Lung (tissue), 12 donors: ENCODE results near the gene PAPLN. TPM values are rescaled to one million over a fixed set of nuclear protein-coding genes. Genes with fewer than 3 reads are reported as not detected.

Source experiments
- ATAC-seq: fragments of 200-7000 bp; cut with Tn5 transposase; one replicate; pipeline ENCODE4 v1.9.1; 2020; ENCODE audit warnings: moderate number of reproducible peaks; ENCODE audit not compliant: insufficient read depth, low FRiP score
- DNase-seq, 3 donors: peaks; one replicate each; pipeline ENCODE4 v3.0.0-alpha.2; 2013 to 2017
- H3K27ac ChIP-seq, 2 donors: one replicate each; pipeline ENCODE4 v1.5.1; 2013; ENCODE audit warnings: mild to moderate bottlenecking in 2 of 2, moderate library complexity in 2 of 2, control low read depth in 1 of 2, inconsistent platforms in 1 of 2, low read depth in 1 of 2, low read length in 1 of 2
- H3K27me3 ChIP-seq, 3 donors: one replicate each; pipeline ENCODE4 v1.5.1; 2013; ENCODE audit warnings: low read length in 2 of 3; ENCODE audit not compliant: control insufficient read depth in 3 of 3, insufficient read depth in 3 of 3
- H3K36me3 ChIP-seq, 4 donors: one replicate each; pipeline ENCODE4 v1.5.1; 2013; ENCODE audit warnings: low read length in 4 of 4, mild to moderate bottlenecking in 1 of 4, moderate library complexity in 1 of 4; ENCODE audit not compliant: control insufficient read depth in 4 of 4, insufficient read depth in 4 of 4
- H3K4me1 ChIP-seq, 5 donors: one replicate each; pipeline ENCODE4 v1.5.1; 2013; ENCODE audit warnings: low read length in 5 of 5, mild to moderate bottlenecking in 2 of 5, moderate library complexity in 1 of 5; ENCODE audit not compliant: control insufficient read depth in 5 of 5, insufficient read depth in 5 of 5
- H3K4me3 ChIP-seq: one replicate; pipeline ENCODE4 v1.5.1; 2013; ENCODE audit warnings: mild to moderate bottlenecking, control low read depth, moderate library complexity
- H3K9ac ChIP-seq, 2 donors: one replicate each; pipeline ENCODE4 v1.5.1; 2013; ENCODE audit warnings: low read length in 2 of 2, control low read depth in 1 of 2; ENCODE audit not compliant: insufficient read depth in 1 of 2
- H3K9me3 ChIP-seq, 4 donors: one replicate each; pipeline ENCODE4 v1.5.1; 2013; ENCODE audit warnings: low read length in 3 of 4, mild to moderate bottlenecking in 1 of 4, moderate library complexity in 1 of 4; ENCODE audit not compliant: control insufficient read depth in 4 of 4, insufficient read depth in 3 of 4
- CTCF ChIP-seq: IDR thresholded peaks from 2 replicates; pipeline ENCODE4 v1.5.1; 2012; ENCODE audit warnings: mild to moderate bottlenecking; ENCODE audit errors: control extremely low read depth, extremely low read depth
- WGBS, 2 donors: extraction: QIAGEN DNeasy Blood & Tissue Kit; methylation state at CpG; one replicate each; pipeline ENCODE4 v1.1.7; 2013; 5-methylcytosine and 5-hydroxymethylcytosine counted together
- polyA plus RNA-seq, 2 donors: library from polyadenylated mRNA; stranded (reverse); fragments of 200-250 nt; gene quantifications; one replicate each; pipeline ENCODE4 v1.2.1, GENCODE V29; 2013
- total RNA-seq, 2 donors: library from RNA; depleted of rRNA in 1 of 2; stranded (reverse); fragments of >200 nt in 1 of 2; gene quantifications; one replicate each; pipeline ENCODE4 v1.2.1, GENCODE V29; 2014 to 2021
- donor health status: control.
- donor health status: control.
- donor health status: Bipolar disorder and iron deficiency.
- donor health status: healthy.
- donor health status: DM: yes; HTN: yes; CAD: no.

PAPLN gene
- total and polyA plus RNA-seq, 4 donors: 2.9 to 18.0 (median 8.3) TPM

- WGBS, 2 donors: 87 to 91% methylated on average over 7 of the region's 7 CpGs
- ATAC-seq: no peak
- no peaks in the 10 kb centered on the region for H3K27me3 ChIP-seq
- no peak for DNase-seq
- H3K4me3 ChIP-seq: no peak overlapping the region
- peaks cover 0 to 2% (median 0%) of the 10 kb centered on the region in 4 donors for H3K36me3 ChIP-seq
- H3K9ac ChIP-seq: no peak overlapping the region
- no peak for TF ChIP-seq CTCF
- no peak overlapping the region for H3K27ac ChIP-seq
- no peaks in the 10 kb centered on the region for H3K9me3 ChIP-seq
- H3K4me1 ChIP-seq: peaks cover 0 to 11% (median 4%) of the 10 kb centered on the region in 5 donors
Measured at GRCh38 chr14:73266317-73266716, 29.0 kb downstream of the PAPLN start.

GRCh38 chr14:73267474-73267873, 30.2 kb downstream of the PAPLN start:
- H3K27me3 ChIP-seq: no peaks in the 10 kb centered on the region
- peaks cover 0 to 11% (median 4%) of the 10 kb centered on the region in 5 donors for H3K4me1 ChIP-seq
- H3K9me3 ChIP-seq: no peaks in the 10 kb centered on the region
- no peak for DNase-seq
- peaks cover 0 to 2% (median 0%) of the 10 kb centered on the region in 4 donors for H3K36me3 ChIP-seq
- TF ChIP-seq CTCF: no peak
- no peak overlapping the region for H3K27ac ChIP-seq
- no peak for ATAC-seq
- H3K9ac ChIP-seq: no peak overlapping the region
- no peak overlapping the region for H3K4me3 ChIP-seq
- 97 to 98% methylated on average over 6 of the region's 6 CpGs for WGBS, 2 donors

- 5 to 7% methylated on average over 48 of the region's 48 CpGs for WGBS, 2 donors
- ATAC-seq: peak; percentile 54
- TF ChIP-seq CTCF: no peak
Measured at GRCh38 chr14:73269729-73270531, 32.6 kb downstream of the PAPLN start.

More at GRCh38 chr14:73269729-73270531, 32.6 kb downstream of the PAPLN start:
- peak; percentile 31 to 47 (median 41) for DNase-seq
- Histone ChIP-seq H3K9ac (peak overlapping the region; percentile 46 to 68), H3K27me3 (no peaks in the 10 kb centered on the region), H3K4me1 (peaks cover 0 to 11% (median 4%) of the 10 kb centered on the region in 5 donors), H3K4me3 (peak overlapping the region; percentile 34), H3K9me3 (no peaks in the 10 kb centered on the region), H3K36me3 (peaks cover 0 to 8% (median 7%) of the 10 kb centered on the region in 4 donors), H3K27ac (peak overlapping the region in 1 of 2 donors; percentile 43)
